GM18511 (cell line): ENCODE data around the gene GSTA2.
"Not testable (repeated sequence)": the region's sequence is repeated elsewhere in the genome, so short reads cannot be mapped to it uniquely, and the experiment has no call there.

Experiments
- ATAC-seq: cut with Tn5 transposase; IDR thresholded peaks from one replicate; pipeline ENCODE4 v1.9.1; 2021; ENCODE audit warnings: mild to moderate bottlenecking, moderate library complexity; ENCODE audit not compliant: unreplicated experiment

The GSTA2 gene

DNA sequence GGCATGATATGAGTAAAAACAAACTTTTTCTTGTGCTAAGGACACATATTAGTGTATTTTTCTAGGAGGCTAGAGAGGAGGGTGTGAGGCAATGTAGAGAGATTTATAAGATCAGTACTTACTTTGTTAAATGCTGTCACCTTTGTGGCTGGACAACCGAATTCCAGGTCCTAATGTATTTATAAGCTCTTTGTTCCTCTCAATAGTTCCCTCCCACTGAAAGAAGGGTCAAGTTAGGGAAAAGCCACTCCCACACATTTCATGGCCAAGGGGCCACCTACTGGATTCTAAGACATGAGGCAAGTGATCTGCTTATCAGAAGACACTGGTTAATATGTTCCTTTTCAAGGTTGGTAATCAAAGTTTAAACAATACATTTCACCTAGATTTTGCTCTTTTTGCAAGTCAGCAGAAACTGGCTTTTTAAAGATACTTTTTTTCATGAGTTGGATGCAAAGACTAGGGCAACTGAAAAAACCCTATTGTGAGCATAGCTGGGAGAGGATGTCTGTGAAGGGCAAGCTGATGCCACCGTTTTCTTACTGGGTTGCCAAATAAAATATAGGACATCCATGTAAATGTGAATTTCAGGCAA lies at the start of gene GSTA2:
Gene GSTA2 (minus strand): TSS at position 154 of the 595 bp plus-strand sequence. CDS start 5,528 bp downstream, outside the sequence.
- ATAC-seq, result not testable (repeated sequence)

DNA sequence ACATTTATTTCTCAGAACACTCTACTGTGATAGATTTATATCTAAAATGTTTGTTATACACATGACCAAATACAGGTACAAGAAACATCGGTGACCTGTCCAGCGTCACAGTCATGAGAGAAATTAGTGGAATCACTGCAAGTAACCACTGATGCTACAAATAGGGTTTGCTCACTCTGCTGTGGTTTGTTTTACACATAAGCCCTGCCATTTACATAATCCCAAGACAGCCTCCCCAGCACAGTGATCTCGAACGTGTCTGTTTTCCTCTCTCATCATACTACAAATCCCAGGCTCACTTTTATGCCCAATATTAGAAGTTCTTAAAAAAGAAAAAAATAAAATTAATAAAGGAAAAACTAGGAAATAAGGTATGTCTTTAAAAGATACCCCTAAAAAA lies 46.5 kb upstream of the GSTA2 start:
- ATAC-seq, result not testable (repeated sequence)

DNA sequence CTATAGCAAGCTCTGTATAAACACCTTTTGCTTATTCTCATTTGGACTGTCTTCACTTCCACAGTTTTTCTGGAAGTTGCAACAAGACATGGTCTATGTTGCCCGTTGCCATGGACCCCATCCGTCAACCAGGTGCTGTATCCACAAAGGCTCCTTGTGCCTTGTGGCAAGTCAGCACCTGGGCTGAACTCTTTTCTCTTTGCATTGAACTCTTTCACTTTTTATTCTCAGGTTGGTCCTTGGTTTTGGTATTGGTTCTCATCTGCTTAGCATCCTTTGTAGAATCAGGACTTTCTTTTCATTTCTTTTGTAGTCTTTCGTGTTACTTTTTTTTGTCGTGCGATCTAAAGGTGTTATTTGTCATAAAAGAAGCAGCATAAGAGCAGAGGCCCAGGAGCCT lies 45.4 kb upstream of the GSTA2 start:
- ATAC-seq, result no peak

DNA sequence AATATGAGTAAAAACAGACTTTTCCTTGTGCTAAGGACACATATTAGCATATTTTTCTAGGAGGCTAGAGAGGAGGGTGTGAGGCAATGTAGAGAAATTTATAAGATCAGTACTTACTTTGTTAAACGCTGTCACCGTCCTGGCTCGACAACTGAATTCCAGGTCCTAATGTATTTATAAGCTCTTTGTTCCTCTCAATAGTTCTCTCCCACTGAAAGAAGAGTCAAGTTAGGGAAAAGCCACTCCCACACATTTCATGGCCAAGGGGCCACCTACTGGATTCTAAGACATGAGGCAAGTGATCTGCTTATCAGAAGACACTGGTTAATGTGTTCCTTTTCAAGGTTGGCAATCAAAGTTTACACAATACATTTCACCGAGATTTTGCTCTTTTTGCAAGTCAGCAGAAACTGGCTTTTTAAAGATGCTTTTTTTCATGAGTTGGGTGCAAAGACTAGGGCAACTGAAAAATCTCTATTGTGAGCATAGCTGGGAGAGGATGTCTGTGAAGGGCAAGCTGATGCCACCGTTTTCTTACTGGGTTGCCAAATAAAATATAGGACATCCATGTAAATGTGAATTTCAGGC lies 40.5 kb upstream of the GSTA2 start, which contains the start of gene GSTA1:
Gene GSTA1 (minus strand): TSS at position 149 of the 588 bp plus-strand sequence. CDS start 4,549 bp downstream, outside the sequence.
- ATAC-seq, result not testable (repeated sequence)

DNA sequence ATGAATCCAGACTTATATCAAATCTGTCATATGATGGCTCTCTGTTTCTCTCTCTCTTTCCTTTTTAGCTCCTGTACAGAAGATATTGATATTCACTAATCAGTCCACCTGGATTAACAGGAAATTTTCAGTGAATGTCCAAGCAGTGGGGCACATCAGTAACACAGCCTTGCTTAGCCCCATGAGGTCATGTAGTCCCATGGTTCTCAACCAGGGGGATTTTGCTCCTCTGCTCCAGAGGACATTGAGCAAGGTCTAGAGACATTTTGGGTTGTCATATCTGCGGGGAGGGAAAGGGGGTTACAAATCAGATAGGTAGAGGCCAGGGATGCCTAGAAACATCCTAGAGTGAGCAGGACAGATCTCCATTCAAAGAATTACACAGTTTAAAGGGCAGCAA lies 39.5 kb upstream of the GSTA2 start:
- ATAC-seq, result no peak

DNA sequence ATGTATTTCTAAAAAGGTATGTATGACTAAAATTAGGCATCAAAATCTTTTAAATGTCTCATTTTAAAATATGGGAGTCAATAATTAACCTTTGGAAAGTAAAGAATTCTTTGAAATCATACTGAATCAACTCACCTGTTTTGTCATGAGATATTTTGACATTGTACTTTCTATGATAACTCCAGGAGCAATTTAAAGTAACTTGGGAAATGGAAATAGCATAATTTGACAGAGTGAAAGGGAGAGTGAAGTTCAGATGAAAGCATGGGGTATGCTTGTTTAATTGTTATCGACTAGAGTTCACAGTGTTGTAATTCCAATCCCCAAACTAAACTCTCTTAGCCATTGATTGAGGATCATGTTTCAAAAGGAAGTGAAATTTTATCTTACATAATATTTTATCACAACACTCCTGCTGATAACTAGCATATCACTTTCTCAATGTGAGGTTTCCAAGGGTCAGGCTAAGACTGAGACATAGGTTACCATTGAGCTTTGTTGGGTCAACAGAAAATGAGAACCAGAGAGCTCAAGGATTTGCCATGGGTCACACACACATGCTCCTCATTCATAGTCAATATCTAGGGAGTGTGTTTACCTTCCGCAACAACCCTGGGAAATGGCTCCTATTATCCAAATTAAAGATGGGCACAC lies 38.0 kb upstream of the GSTA2 start:
- no peak for ATAC-seq

DNA sequence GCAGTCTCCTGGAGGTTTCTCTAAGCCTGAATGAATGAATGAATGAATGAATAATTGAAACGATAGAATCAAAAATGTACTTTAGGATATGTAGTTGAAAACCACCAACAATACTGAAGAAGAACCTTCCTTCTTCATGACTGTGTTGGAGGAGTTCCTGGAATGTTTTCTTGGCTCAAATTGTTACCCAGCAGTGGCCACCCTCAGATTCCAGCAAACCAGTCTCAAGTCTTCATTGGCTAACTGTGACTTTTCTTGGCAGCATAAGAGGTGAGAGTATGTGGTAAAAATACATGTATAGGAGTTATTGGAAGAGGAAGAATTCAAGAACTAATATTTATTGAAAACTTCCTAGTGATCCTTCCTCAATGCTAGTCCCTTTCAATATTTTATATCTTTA lies 36.0 kb upstream of the GSTA2 start:
- ATAC-seq, result not testable (repeated sequence)

DNA sequence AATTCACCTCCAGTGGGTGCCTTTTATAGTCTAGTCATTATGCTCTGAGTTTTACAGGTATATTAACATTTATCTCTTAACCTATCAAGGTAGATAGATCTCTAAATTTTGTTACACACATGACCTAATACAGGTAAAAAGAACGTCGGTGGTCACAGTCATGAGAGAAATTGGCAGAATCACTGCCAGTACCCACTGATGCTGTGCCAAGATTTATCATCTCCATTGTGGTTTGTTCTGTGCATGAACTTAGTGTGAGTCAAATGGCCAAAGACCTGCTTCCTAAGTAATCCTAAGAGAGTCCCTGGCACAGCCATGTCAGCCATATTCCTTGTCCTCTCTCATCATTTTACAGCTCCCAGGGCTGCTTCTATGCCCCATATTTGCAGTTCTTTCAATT lies 31.1 kb upstream of the GSTA2 start:
- ATAC-seq, result not testable (repeated sequence)

DNA sequence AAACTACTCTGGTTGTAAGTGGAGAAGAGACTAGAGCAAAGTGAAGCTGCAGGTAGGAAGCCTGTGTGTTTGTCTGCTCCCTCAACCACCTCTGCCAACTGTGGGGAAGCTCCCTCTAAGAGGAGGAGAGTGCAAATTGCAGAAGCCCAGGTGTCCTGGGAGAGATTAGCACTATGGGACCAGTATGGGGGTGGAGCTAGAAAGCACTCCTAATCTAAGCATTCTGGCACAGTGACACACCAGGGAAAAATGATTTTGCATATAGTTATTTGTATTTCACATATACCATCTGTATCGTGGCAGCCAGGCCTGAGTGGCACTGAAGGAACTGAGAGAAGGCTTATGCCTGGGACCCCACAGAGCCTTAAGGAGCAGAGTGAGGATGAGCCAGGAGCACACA lies 27.6 kb upstream of the GSTA2 start:
- ATAC-seq, result no peak

DNA sequence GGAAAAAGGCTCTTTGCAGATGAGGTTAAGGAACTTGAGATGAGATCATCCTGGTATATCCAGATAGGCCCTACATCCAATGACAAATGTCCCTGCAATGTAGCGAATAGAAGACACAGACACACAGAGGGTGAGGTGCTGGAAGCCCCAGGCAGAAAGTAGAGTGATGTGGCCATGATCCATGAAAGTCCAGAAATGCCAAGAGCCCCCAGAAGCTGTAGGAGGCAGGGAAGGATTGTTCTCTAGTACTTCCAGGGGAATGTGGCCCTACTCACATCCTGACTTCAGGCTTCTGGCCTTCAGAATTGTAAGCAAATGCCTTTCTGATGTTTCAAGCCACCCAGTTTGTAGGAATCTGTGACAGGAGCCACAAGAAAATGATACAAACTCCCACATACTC lies 26.4 kb upstream of the GSTA2 start:
- not testable (repeated sequence) for ATAC-seq

DNA sequence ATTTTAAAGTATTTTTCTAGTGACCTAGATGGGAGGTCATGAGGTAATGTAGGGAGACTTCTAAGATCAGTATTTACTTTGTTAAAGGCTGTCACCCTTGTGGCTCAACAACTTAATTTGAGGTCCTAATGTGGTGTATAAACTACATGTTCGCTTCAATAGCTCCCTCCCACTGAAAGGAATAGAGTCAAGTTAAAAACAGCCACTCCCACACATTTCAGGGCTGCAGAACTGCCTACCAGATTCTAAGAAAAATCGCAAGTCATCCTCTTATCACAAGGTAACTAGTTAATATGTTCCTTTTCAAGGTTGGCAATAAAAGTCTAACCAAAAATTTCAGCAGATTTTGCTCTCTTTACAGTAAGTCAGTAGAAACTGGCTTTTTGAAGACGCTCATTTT lies 25.2 kb upstream of the GSTA2 start:
- no peak for ATAC-seq

DNA sequence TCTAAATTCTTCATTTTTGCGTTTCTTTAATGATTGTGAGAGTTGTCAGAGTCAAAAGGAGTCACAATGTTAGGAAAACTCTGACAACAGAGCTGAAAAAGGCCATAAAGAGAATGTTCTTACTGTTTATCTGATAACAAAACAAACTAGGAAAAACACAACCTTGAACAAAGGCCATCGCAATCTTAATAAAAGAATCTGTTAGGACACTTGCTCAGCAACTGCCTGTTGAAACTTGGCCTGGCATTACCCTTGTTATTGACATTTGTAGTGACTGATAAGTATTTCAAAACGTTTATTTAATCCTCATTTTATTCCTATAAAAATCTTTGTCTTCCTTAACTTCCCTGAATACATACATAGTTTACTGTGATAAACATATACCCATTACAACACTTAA lies 24.6 kb upstream of the GSTA2 start:
- no peak for ATAC-seq

DNA sequence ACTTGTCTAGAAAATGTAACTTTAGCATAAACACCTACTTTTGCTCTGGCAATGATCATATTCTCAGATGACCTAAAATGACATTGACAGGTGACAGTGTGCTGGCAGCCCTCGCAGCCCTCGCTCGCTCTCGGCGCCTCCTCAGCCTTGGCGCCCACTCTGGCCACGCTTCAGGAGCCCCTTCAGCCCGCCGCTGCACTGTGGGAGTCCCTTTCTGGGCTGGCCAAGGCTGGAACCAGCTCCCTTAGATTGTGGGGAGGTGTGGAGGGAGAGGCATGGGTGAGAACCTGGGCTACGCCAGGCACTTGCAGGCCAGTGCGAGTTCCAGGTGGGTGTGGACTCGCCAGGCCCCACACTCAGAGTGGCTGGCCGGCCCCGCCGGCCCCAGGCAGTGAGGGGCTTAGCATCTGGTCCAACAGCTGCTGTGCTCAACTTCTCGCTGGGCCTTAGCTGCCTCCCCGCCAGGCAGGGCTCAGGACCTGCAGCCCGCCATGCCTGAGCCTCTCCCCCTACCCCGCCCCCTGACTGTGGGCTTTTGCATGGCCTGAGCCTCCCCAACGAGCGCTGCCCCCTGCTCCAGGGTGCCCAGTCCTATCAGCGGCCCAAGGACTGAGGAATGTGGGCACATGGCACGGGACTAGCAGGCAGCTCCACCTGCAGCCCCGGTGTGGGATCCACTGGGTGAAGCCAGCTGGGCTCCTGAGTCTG lies 23.1 kb upstream of the GSTA2 start:
- no peak for ATAC-seq

DNA sequence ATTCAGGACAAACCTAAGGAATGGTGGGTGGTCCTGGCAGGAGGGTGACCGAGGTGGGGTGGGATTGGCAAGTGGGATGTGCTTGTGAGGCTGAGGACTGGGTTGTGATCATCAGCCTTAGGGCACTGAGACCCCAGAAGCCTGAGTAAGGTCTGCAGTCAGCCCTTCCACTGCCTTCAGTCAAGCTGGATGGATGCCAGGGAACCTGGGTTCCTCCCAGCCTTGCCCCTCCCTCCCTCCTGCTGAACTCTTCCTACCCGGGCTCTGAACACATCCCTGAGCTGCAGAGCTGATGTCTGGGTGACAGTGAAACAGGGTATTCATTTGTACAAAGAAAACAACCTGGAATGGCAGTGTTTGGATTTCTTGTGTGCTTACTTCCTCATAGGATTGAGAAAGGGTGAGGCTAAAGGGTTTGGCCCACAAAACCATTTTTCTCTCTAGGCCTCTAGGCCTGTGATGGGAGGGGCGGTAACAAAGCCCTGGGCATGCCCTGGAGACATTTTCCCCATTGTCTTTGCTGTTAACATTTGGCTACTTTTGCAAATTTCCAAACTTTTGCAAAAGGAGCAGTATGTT lies 19.5 kb upstream of the GSTA2 start:
- not testable (repeated sequence) for ATAC-seq

DNA sequence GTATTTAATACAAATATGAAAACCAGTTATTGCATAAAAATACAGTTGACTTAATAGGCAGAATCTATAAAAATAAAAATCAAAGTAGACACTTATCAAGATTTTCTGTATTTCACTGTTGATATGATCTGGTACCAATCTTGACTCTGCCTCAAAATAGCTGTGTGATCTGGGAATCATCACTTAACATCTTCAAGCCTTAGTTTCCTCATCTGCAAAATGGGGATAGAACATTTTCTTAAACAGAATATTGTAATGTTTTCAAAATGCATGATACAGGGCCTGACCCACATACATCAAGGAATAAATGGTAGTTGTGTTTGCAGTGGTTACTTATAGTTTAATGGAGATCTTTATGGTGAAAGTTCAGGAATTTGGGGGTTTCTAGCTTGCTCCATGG lies 18.9 kb upstream of the GSTA2 start:
- ATAC-seq, result not testable (repeated sequence)

DNA sequence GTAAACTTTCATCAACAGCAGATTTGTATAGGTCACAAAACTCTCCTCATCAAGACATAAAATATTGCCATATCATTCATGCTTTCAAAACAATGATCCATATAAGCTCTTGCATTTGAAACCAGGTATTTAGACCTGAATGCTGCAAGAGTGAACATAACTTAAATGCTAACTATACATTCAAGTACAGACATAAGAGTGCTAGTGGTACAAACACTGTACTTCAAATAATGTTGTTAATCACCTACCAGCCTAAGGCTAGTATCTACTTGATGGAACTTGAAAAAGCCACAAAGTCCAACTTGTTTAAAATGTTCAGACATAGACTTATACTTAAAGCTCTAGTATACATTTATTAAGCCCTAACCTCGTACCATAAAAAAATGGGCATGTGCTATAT lies 16.0 kb upstream of the GSTA2 start:
- no peak for ATAC-seq

DNA sequence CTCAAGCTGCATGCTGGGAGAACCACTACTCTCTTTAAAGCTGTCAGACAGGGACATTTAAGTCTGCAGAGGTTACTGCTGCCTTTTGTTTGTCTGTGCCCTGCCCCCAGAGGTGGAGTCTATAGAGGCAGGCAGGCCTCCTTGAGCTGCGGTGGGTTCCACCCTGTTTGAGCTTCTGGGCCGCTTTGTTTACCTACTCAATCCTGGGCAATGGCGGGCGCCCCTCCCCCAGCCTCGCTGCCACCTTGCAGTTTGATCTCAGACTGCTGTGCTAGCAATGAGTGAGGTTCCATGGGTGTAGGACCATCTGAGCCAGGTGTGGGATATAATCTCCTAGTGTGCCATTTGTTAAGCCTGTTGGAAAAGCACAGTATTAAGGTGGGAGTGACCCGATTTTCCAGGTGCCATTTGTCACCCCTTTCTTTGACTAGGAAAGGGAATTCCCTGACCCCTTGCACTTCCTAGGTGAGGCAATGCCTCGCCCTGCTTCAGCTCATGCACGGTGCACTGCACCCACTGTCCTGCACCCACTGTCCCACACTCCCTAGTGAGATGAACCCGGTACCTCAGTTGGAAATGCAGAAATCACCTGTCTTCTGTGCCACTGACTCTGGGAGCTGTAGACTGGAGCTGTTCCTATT lies 13.6 kb upstream of the GSTA2 start:
- ATAC-seq, result not testable (repeated sequence)

DNA sequence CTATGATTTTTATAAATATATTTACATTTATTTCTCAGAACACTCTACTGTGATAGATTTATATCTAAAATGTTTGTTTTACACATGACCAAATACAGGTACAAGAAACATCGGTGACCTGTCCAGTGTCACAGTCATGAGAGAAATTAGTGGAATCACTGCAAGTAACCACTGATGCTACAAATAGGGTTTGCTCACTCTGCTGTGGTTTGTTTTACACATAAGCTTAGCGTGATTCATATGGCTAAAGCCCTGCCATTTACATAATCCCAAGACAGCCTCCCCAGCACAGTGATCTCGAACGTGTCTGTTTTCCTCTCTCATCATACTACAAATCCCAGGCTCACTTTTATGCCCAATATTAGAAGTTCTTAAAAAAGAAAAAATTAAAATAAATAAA lies 6.1 kb upstream of the GSTA2 start:
- ATAC-seq, result not testable (repeated sequence)

DNA sequence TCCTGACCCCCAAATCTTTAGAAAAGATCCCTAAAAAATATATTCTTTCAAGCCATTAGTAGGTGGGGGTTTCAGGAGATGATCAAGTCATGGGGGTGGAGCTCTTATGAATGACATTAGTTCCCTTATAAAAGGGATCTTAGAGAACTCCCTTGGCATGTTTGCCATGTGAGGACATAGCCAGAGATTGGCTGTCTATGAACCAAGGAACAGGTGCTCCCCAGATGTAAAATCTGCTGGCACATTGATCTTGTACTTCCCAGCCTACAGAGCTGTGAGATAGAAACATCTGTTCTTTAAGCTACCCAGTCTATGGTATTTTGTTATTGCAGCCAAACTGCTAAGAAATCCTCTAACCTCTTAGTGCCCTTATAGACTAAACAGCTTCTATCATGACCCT lies 4.4 kb upstream of the GSTA2 start:
- not testable (repeated sequence) for ATAC-seq

DNA sequence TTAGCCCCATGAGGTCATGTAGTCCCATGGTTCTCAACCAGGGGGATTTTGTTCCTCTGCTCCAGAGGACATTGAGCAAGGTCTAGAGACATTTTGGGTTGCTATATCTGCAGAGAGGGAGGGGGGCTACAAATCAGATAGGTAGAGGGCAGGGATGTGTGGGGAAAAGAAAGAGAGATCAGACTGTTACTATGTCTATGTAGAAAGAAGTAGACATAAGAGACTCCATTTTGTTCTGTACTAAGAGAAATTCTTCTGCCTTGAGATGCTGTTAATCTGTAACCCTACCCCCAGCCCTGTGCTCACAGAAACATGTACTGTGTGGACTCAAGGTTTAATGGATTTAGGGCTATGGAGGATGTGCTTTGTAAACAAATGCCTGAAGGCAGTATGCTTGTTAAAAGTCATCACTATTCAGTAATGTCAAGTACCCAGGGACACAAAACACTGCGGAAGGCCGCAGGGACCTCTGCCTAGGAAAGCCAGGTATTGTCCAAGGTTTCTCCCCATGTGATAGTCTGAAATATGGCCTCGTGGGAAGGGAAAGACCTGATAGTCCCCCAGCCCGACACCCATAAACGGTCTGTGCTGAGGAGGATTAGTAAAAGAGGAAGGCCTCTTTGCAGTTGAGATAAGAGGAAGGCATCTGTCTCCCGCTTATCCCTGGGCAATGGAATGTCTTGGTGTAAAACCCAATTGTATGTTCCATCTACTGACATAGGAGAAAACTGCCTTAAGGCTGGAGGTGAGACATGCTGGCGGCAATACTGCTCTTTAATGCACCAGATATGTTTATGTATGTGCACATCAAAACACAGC lies 1.4 kb downstream of the GSTA2 start:
- ATAC-seq, result not testable (repeated sequence)
